Measurements from ENCODE around the gene TNS3.
A peak's percentile ranks its signal among the peaks of the same experiment; 100 is the strongest.

Gene TNS3

DNA sequence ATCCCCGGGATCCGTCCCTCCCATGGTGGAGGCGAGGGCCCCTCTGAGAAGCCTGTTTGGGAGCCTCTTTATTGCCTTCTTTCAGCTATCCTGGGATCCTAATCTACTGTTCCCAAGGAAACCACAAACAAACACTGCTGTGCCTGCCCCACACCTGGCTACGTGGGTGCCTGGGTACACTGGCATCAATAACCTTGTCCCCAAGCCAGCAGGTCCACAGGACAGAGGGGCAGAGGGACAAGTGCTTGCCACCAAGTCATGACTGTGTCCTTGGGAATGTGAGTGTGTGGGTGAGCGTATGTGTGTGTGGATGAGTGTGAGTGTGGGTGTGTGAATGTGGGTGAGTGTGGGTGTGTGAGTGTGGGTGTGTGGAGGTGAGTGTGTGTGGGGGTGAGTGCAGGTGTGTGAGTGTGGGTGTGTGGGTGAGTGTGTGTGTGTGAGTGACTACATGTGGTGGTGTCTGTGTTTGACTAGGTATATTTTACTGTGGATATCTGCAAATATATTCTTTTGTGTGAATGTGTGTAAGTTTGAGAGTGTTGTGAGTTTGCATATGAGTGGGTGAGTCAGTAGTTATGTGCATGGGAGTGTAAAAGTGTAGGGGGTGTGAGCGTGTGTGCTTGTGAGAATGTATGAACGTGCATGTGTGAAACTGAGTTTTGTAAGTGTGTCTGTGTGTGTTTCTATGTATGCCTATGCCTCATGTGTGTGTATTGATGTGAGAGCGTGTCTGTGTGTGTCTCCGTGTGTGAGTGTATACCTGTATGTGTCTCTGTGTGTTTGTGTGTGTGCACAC is 96.1 kb downstream of the TNS3 start:
- DNase-seq (ENCODE audit: low spot score), result no peak

DNA sequence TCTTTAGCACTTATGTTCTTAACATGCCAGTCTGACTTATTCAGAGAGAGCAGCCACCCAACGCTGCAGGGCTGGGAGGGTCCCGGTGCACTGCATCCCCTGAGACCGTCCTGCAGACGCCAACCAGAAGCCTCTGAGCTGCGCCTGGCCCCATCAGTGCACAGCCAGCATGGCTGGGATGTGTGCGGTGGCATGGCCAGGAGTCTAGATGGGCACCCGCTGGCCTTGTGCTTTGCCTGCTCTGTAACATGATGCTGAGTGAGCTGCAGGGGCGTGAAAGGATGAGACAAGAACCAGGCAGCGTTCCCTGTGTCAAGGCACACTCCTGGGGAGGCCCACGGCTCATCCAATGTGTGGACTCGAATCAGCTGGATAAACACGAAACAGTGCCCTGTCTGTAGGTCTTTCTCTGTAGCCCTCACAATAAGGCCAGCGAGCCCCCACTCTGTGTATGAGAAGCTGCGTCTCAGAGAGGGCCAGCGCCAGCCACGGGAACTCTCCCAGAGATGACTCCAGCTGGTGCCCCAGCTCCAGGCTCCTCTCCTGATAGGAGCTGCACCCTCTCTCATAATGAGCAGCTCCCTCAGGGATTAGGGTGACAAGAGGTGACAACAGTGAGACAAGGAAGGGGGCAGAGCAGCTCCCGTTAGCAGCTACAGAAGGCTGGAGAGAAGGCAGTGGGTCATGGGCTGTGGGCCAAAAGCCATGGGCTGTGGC is 96.8 kb downstream of the TNS3 start:
- DNase-seq (ENCODE audit: low spot score), result no peak

DNA sequence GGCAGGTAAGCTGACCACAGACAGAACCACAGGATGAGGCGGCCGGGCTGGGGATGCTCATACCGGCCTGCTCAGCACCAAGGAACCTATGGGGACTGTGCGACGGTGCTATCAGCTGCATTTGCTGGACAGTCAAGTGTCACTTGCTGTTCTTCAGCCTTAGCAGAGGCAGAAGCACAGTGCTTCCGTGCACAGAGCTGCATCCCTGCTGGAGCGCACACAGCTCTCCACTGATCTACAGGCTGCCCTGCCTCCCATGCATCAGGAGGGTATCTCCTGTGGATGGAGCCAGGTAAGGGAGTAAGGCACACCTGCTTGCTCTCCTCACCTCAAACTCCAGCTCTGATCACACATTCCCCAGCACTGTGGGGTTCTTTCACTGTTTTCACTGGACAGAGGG is 97.5 kb downstream of the TNS3 start:
- no peak for DNase-seq (ENCODE audit: low spot score)

DNA sequence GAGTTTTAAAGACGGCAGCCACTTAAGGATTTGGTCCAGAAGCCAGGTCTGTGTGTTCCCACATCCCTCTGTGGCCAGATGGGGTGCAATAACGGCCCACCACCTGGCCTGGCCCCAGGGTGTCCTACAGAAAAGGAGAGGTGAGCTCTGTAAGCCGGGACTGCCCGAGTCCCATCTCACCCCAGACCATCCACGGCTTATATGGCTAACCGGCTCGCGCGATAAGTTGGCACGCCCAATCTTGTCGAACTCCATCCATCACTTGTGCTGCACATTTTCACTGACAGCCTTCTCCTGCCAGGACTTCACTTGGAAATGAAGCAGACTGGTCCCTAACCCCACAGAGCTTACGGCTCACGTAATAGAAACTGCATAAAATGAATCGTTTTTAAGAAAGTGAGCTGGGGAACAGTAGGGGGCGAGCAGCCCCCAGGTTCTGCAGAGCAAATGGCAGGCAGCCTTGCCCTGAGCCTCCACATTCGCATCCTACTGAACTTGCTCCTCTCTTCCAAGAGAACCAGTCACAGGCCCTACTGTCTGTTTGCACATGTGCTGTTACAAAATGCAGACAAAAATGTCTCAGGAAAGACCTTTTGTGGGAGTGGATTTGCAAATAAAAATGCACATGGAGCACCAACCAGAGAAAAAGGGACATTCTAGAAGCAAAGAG is 98.2 kb downstream of the TNS3 start:
- no peak for DNase-seq (ENCODE audit: low spot score)

DNA sequence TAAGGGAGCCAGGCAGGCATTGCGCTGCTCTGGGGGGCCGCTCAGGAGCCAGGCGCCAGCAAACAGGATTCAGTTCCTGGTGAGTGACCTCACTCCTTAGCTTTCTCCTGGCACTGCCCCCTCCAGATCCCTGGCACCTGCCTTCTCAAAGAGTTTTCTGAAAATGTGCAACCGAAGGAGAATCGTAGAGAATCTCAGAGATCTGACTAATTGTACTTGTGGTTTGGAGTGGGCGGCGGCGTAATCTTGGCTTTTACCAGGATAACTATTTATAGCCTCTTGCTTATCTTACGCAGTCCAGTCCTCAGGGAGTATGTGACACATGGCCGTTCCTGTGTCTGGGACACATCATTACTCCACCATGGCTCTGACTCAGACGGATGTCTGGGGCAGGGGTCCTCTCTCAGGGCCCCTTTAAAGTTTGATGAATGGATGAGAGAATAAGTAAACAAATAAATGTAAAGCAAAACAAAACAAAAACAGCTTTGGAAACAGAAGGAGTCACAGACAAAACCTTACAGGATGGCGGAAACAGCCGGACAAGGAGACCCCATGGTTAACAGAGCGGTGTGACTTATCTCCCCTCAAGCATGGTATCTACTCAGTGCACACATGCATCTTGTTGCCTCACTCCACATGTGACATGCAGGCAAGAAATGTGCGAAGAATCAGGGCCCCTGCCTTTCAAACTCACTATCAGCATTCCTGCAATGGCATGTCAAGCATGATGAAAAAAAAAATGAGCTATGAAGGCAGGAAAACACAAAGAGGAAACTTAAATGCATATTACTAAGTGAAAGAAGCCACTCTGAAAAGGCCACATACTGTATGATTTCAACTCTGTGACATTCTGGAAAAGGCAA is 99.7 kb downstream of the TNS3 start:
- peak; percentile 80 for DNase-seq (ENCODE audit: low spot score)

DNA sequence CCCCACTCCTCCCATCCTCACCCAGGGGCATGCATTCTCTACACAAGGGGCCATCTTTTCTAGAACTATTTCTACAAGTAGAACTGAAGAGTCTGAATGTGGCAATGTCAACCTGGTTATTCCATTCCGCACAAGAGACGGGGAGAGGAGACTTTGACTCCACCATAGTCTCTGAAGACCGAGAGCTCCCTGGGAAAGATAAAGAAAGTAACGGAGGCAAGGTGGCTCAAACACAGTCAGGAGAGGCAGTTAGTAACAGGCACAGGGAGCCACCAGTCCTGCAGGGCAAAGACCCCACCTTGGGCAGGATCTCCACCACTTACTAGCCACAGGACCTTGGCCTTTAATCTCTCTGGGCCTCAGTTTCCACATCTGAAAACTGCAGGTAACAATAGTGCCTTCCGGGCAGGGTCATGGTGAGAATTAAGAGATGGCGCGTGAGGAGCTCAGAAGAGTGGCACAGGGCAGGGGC is 100.3 kb downstream of the TNS3 start:
- no peak for DNase-seq (ENCODE audit: low spot score)

DNA sequence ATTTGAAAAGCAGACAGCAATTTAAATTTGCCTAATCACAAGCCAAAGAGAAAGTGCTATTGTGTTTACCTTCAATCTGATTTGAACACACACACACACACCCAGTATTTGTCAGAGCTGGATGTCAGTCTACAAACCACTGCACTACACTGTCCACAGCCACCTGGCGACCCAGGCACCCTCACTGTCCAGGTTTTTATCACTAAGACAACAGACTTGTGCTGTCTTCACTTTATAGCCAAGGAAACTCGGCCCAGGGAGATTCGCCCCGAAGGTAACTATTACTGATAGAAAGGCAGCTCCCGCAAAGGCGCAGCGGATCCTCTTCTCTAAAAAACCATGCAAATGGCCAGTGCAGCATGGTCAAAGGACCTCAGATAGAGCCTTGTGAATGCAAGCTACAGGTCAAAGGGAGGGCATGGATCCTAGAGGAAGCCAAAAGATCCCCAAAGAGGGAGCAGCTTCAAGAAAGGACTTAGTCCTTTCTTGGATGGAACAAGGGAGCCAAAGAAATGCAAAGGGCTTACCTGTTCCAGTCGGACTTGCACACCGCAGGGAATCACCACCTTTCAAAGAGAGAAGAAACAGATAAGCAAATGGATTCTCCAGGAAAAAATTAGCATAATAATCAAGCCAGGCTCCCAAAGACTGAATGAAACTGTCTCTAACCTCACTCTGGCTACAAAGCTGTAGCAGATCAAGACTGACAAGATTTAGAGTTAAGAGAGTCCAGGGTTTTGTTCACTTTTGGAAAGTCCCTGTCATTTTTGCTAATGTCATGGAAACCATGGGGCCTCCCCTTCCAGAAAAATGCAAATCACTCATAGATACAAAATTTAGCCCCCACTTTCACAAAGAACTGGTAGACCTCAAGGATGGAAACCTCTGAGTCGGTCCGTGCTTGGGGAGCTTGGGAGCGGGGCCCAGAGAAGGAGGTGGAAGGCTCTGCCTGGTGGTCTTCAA is 101.1 kb downstream of the TNS3 start:
- no peak for DNase-seq (ENCODE audit: low spot score)

DNA sequence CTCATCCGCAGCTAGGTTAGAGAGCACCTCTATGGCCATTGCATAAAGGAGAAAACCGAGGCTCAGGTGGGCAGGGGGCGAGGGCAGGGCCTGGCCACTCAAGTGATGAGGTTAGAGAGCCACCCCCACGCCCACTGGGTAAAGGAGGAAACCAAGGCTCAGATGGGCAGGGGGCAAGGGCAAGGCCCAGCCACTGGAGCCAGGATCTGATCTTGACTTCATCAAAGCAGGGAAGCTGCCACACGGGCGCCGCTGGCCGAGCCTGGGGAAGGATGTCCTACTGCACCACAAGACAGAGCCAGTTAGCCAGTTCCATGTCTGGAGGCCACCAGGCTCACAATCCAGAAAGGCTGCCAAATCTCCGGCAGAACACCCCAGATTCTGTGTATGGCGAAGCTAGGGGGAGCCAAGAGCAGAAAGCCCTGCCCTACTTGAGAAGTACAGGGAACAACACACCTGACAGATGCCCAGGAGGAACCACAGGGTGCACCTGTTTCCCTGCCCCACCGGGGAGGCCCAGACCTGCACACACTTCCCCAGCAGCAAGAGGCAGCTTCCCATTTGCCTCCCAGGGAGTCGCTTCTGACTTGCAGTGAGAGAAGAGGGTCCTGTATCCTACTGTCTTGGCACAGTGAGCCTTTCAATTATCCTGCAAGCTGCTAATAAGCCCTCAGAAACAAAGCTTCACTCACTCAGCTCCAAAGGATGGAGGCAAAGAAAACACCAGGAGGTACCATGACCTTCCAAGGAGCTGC is 101.9 kb downstream of the TNS3 start:
- no peak for DNase-seq (ENCODE audit: low spot score)

DNA sequence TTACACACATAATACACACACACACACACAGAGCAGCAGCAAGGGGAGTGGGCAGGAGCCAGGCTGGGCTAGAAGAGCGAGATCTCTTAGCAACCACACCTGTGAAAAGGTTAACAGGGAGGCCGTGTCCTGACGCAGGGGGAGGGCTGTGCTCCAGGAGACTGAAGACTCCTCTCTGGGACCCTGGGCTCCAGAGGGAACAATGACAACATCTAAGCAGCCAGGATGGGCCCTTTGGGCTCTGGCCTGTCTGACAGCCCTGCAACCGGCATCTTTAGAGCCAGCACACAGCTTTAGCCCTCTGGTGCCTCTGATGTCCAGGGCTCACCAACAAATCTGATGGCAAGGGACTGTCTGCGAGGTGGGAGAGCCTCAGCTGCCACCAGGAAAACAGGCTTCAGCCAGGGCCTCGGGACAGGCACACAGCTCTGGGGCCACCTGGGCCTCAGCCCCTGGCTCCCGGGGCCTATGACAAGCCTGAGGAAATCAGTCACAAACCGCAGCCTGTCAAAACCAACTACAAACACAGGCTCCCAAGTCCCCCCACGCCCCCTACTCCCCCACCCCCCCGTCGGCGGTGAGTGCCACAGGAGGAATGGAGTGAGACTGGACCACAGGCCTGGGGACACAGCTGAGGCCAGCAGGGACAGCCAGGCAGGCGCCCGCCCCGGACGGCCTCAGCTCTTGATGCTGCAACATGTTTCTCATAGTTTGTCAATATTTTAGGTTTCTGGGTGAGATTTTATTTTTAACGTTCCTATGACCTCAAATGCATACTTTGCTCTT is 102.8 kb downstream of the TNS3 start:
- DNase-seq (ENCODE audit: low spot score), result no peak

DNA sequence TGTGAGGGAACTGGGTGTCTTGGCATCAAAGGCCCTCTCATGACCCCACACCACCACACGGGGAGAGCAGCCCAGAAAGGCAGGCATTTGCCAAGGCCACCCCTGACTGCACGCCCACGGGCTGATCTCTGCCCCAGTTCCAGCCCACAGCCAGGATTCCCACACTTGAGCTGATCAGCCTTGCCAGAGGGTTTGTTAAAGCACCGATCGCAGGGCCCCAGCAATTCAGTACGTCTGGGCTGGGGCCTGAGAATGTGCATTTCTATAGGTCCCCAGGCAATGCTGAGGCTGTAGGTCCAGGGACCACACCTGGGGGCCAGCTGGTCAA is 103.9 kb downstream of the TNS3 start:
- DNase-seq (ENCODE audit: low spot score), result no peak

DNA sequence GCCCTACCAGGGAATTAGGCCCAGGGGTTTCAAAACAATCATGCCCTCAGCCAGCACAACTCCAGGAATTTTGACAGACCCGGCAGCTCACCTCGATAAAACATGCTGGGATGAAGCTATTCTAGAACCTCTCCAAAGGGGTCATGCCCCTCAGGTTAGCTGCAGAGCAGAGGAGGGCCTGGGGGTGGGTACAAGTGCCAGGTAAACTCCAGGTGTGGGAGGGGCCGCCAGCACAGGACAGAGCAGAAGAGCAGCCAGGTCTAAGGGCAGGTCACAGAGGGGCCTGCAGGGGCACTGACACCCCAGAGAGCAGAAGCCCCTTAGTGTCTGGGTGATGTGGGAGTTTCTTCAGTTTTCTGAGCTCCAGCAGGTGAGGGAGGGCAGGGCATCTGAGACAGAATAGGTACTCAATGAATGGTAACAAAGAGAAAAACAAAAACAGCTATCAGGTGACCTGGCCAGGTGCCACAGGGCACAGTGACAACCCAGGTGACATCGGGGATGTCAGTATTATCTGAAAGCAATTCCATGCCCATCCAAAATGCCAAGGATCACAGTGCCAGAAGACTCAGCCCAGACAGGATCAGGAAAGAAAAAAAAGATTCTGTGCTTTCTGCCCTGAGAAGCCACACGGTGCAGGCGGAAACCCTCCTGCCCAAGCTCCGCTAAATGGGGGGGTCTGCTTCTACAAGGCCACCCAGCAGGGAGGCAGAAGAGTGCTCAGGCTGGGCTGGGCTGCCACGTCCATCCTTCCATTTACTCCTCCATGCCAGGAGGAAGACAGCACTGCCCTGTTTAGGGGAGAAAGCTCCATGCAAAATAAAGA is 104.5 kb downstream of the TNS3 start:
- DNase-seq (ENCODE audit: low spot score), result no peak

DNA sequence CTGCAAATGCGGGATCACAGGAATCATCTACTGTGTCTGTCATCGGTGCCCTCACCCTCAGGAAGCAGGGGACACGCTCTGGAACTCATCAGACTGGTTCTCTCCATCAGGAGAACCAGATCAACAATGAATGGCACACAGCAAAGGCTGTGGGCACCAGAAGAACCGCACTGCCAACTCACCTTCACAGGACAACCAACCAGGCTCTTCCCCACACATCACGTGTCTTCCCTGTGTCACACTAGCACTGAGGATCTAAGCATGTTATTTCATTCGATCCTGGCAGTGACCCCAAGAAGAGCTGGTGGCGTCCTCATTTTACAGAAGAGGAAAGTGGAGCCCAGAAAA is 106.1 kb downstream of the TNS3 start:
- DNase-seq (ENCODE audit: low spot score), result no peak

DNA sequence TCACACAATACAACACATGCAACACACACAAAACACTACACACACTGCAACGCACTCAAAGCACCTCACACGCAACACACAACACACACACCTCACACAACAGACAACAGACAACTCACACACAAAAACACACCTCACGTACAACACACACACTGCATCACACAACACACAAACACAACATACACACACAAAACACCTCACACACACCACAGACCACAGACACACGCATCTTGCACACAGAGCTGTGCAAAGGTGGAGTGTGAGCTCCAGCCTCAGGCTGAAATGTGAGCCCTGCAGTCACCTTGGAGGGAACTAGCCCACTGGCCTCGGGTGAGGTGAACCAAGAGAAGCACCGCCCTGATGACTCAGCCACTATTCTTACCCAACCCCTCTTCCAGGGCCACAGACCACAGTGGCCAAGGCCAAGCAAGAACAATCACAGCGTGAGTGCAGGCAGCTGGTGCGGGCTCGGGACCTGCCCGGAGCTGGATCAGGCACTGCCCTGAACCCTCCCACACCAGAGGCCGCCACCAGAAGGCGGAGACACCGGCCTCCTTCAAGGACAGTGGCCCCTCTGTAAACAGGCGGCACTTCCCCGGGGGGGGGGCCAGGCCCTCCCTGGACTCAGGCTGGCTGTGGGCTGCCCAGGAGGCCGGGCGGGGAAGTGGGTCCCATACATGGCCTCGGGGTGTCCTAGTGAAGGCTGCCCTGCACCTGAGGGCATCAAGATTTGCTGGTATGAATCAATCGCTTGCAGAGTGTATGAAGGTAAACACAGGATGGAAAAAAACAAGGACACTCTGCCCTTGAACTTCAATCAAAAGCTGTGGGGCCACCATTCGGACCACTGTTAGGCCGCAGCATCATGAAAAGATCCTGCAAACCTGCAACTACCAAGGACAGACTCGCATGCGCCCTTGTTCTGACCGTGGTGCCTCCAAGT is 106.7 kb downstream of the TNS3 start:
- DNase-seq (ENCODE audit: low spot score), result peak; percentile 97

DNA sequence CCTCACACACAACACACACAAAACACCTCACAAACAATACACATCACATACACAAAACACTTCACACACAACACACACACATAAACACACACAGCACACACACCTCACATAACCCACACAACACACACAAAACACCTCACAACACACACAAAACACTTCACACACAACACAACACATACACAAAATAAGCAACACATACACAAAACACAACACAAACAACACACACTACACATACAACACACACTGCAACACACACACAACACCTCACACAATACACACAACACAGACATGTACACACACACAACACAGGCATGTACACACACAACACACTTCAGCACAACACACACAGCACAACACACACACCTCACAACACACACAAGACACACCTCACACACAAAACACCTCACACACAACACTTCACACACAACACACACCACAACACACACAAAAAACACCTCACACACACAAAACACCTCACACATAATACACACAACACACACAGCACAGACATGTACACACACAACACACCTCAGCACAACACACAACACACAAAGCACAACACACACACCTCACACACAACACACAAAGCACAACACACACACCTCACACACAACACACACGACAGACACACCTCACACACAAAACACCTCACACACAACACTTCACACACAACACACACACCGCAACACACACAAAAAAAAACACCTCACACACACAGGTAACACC is 107.5 kb downstream of the TNS3 start:
- no peak for DNase-seq (ENCODE audit: low spot score)

DNA sequence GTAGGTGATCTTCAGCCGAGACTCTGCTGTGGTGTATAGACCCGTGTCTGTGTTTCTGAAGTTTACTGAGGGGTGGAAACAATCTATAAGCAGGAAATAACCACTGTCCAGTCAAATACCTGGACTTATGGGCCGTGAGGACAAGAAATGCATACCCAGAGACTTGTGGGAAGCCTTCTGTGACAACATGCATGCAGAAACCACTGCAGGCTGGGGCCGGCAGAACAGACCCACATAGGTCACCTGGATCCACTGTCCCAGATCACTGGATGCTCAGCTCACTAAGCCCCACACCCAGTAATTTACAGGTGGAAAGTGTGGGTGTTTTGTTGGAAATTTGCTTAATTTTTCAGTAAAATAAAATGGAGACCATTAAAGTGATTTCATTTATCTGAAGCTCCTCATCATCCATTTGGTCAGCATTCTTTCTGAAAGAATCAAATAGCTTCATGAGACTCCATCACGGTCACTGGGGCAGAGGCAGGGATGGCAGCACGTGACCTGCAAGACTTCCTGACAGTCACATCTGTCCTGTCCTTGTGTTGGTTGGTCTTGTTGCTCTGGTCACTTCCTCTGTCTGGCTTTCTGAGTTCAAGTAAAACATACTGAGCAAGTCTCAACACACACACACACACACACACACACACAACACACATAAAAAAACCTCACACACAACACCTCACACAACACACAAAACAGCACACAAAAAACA is 108.3 kb downstream of the TNS3 start:
- DNase-seq (ENCODE audit: low spot score), result no peak
